ENCODE data around the gene TEX19.
"Not testable (repeated sequence)": the region's sequence is repeated elsewhere in the genome, so short reads cannot be mapped to it uniquely, and the experiment has no call there.

TEX19 gene

GRCh38 chr17:82359451-82360074, 516 bp downstream of the TEX19 start:
- DNase-seq = not testable (repeated sequence)

DNA sequence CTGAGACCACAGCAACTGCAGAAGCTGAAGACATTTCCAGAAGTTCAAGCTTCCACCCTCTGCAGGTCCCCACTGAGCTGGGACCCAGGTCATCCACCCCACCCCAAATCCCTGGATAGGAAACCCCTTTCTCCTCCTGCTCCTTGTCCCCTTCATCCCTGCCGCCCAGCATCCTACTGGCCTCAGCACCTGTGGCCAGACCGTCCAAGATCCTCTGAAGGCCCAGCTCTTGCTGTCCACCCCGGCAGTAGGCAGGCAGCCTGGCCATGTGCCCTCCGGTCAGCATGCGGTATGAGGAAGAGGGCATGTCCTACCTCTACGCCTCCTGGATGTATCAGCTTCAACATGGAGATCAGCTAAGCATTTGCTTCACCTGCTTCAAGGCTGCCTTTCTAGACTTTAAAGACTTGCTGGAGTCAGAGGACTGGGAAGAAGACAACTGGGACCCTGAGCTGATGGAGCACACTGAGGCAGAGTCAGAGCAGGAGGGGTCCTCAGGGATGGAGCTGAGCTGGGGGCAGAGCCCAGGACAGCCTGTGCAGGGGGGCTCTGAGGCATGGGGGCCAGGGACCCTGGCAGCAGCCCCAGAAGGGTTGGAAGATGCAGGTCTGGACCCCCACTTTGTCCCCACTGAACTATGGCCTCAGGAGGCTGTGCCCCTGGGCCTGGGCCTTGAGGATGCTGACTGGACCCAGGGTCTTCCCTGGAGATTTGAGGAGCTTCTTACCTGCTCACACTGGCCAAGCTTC, 3.0 kb downstream of the TEX19 start:
- no peak for DNase-seq

DNA sequence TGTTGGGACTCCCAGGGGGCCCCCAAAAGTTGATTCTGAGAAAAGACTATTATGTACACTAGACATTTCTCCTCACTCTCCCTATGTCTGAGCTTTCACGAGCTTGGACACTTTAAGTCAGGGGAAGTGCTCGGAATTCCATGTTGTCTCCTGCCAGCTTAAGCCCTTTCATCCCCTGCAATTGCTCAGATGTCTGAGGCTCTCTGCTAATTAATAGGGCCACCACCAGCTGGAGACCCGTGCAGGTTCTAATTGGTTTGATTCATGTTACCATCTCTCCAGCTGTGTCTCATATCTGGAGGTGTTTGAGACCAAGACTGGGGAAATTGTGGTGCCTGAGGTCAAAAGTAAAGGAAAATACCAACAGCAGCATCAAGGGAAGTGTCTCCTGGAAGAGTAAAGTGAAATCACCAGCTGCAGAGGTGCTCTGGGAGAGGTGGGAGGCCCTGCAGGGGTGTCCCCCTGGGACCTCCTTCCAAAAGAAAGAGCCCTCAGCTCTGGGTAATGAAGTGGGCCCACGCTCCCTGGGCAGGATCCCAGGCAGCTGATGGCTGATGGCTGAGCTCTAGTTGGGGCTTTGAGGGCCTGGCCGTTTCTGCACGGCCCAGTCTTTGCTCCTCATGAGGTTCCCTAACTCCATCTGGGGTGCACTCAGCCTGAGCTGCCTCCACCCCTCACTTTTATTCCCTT, 6.7 kb downstream of the TEX19 start:
- no peak for DNase-seq

DNA sequence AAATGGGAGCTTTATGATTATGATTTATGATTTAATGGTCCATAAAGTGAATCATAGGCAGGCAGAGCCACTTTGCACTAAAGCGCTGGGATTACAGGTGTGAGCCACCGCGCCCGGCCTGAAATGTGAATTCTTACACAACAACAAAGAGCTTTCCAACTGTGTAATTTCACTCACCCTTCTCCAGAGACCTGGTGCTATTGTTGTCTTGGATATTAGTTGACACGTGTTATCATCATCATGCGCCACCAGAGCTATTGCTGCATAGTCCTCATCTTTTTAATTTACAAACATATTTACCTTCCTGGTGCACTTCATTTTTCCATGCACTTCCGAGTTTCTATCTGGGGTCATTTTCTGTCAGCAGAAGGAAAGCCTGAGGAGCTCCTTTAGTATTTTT, 7.7 kb downstream of the TEX19 start:
- no peak for DNase-seq

DNA sequence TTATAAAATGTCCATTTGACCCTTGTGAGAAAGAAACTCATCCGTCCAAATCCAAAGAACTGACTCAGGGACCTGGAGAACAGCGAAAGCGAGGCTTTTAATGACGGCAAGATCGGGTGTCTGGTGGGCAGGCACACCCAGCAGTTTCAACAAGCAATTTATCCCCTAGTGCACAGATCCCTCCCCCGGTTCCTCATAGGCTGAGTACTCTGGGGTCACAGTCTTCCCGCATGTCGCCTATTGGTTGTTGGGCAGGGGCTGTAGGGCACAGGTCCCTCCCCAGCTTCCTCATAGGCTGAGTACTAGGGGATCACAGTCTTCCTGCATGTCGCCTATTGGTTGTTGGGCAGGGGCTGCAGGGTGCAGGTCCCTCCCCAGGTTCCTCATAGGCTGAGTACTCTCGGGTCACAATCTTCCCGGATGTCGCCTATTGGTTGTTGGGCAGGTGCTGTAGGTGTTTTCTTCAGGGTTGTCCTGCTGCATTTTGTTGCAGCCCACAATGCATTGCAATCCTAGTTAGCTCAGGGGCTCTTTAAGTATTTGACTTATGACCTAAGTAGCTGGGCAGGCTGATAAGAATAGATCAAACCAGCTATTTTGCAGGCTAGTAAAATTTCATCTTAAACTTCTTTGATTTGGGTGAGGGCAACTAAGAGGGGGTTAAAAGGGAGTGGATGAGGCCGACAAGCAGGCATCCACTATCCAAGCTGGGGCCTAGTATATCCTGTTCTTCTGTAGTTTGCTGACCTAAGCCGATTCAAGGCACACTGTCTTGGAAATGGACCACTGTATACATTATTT, 8.9 kb downstream of the TEX19 start:
- DNase-seq = no peak

GRCh38 chr17:82369211-82369610, 10.2 kb downstream of the TEX19 start:
- DNase-seq = no peak

GRCh38 chr17:82370471-82371332, 11.7 kb downstream of the TEX19 start:
- DNase-seq = no peak

GRCh38 chr17:82371333-82372248, 12.5 kb downstream of the TEX19 start, which contains the start of gene UTS2R:
UTS2R (plus strand) TSS chr17:82371765; CDS start chr17:82374325, 2,560 bp downstream.
- no peak for DNase-seq

DNA sequence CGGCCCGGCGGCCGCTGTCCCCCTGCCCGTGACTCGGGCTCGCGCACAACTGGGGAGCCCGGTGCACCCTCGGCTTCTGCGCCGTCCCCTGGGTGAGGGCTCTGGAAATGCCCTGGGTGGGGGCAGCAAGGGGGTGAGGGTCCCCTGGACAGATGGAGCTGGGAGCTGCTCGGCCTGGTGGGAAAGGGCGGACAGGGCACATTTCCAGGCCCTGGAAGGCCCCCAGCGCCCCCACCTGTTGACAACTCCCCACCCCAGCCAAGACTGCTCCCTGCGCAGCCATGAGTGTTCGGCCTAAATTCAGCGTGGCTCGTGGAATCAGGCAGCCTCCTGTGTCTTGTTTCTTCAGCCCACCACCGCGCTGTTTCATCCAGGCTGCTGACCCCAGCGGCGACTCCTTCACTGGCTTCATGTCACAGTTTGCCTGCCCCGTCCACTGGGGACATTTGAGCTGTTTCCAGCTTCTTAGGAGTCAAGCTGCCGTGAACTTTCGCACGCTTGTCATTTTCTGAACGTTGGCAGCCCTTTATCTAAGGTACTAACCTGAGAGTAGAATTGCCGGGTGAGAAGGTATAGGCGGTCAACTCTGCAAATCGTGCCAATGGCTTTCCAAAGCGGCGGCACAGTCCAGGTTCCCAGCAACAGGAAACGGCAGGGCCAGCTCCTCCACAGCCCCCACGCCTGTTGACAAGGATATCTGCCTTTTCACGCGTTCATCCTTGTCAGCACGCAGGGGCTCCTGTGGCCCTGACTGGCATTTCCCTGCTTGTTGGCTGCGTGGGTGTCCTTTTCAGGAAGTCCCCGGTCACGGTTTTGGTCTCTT, 13.4 kb downstream of the TEX19 start:
- no peak for DNase-seq

- DNase-seq = not testable (repeated sequence)
These were observed 14.0 kb downstream of the TEX19 start for GRCh38 chr17:82373072-82373452.

DNA sequence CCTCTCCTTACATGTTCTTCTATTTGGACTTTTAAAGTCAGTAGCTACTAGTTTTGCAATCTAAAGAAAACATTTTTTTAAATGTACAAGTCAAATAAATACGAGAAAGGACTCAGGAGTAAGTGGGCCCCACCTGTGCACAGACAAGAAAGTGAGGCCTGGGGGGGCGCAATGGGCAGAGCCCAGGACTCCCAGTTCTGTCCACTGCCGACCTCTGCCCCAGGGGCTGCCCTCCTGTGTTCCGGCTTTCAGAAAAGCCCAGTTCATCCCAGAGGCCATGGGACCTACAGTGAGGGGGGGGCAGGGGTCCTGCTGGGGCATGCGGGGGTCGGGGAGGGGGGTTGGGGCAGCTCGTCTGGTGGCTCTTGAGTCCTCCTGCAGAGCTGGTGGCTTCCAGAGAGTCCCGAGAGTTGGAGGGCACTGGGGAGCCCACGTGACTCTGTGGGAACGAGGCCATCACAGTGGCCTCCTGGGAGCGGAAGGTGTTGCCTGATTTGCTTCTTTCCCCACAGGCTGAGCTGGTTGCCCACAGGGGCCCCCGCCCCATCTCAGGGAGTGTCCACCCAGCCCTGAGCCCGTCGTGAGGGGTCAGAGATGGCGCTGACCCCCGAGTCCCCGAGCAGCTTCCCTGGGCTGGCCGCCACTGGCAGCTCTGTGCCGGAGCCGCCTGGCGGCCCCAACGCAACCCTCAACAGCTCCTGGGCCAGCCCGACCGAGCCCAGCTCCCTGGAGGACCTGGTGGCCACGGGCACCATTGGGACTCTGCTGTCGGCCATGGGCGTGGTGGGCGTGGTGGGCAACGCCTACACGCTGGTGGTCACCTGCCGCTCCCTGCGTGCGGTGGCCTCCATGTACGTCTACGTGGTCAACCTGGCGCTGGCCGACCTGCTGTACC, 14.9 kb downstream of the TEX19 start:
- DNase-seq = no peak

GRCh38 chr17:82374626-82375331, 15.7 kb downstream of the TEX19 start:
- no peak for DNase-seq

DNA sequence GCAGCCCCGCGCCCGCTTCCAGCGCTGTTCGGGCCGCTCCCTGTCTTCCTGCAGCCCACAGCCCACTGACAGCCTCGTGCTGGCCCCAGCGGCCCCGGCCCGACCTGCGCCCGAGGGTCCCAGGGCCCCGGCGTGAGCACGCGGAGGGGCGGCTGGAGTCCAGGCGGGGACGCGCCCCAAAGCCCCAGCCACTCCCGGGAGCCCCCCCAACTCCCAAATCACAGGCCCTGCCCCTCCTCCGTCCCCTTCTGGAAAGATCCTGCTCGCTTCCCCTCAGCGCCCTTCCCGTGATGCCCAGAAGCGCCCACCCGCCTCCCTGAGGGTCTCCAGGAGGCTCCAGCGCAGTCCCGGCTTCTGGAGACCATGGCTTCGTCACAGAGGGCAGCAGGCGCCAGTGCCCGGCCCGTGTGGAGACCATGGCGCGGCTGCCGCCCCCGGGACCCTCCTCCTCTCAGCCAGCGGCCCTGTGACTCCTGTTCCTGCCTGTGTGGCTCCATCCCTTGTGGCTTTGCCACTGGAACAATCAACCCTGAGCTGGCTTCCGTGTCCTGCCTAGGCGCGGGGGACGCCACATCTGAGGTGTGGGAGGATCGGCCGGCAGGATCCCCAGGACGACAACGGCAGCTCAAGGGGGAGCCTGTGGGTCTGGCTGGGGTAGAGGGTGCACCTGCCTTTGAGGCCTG, 16.5 kb downstream of the TEX19 start:
- DNase-seq = no peak

GRCh38 chr17:82376042-82376730, 17.1 kb downstream of the TEX19 start:
- DNase-seq = no peak

DNA sequence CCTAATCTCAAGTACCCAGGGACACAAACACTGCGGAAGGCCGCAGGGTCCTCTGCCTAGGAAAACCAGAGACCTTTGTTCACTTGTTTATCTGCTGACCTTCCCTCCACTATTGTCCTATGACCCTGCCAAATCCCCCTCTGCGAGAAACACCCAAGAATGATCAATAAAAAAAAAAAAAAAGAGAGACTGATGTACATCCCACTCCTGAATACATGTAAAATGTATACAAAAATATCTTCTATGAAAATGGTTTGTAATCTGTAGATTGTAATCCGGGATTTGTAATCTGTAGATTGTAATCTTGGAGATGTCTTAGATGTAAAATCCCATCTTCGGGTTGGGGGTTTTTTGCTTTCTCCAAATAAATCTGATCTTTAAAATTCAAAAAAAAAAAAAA, 18.2 kb downstream of the TEX19 start:
- DNase-seq = not testable (repeated sequence)

- DNase-seq = no peak
These were observed 19.1 kb downstream of the TEX19 start for GRCh38 chr17:82377924-82378740.

Data from CD4-positive, alpha-beta T cell treated with Interleukin-12 subunit alpha and Interleukin-12 subunit beta, for 1 hour (primary cell).